Measurements from ENCODE around the gene NAV2. TPM values are rescaled to one million over a fixed set of nuclear protein-coding genes. Genes with fewer than 3 reads are reported as not detected.

NAV2 gene
- polyA plus RNA-seq, 1 donor (not counting 4 experiments of a cell fraction or from before 2014, with no cell fraction given) = 4.0 TPM

- DNase-seq (ENCODE audit: low read depth, low spot score) (no peak), FAIRE-seq (no peak)
- H3K4me3 ChIP-seq (ENCODE audit: control insufficient read depth in 2 of 3, extremely low read depth in 1 of 3, insufficient read depth in 2 of 3, low read depth in 1 of 3, low read length in 3 of 3) = peak overlapping the region in 2 of 3 experiments; percentile 6 to 29
- no peak for TF ChIP-seq EZH2 (IDR thresholded peaks at IDR 0.05; ENCODE audit: low read length)
- TF ChIP-seq CTCF (optimal IDR thresholded peaks at IDR 0.05 in 1 of 3, IDR thresholded peaks at IDR 0.05 in 1 of 3, conservative IDR thresholded peaks at IDR 0.05 in 1 of 3; ENCODE audit: extremely low read depth in 1 of 3, insufficient read depth in 2 of 3, low read length in 3 of 3) = no peak
- H3K27me3 ChIP-seq (ENCODE audit: control insufficient read depth, extremely low read depth, insufficient read depth, low read length) = no peaks in the 10 kb centered on the region
- no peaks in the 10 kb centered on the region for H3K9me1 ChIP-seq (ENCODE audit: control insufficient read depth, extremely low read depth, insufficient read depth, low read length)
- H4K20me1 ChIP-seq (ENCODE audit: control insufficient read depth, extremely low read depth, insufficient read depth, low read length) = no peaks in the 10 kb centered on the region
- dilution Hi-C loops (cut with MboI; ENCODE audit: extremely low pct_ligation_motif_present, low sequenced_read_pairs) = no loop called here
- peaks cover 41% of the 10 kb centered on the region for H3K4me1 ChIP-seq (ENCODE audit: control insufficient read depth, extremely low read depth, insufficient read depth, low read length)
- H3K9ac ChIP-seq (ENCODE audit: control insufficient read depth, extremely low read depth, insufficient read depth, low read length) = peak overlapping the region; percentile 36
- no peaks in the 10 kb centered on the region for H3K79me2 ChIP-seq (ENCODE audit: control insufficient read depth, insufficient read depth, low read length)
- H3K36me3 ChIP-seq (ENCODE audit: control insufficient read depth in 2 of 2, extremely low read depth in 1 of 2, insufficient read depth in 2 of 2, low read length in 2 of 2) = no peaks in the 10 kb centered on the region
- no peaks in the 10 kb centered on the region for H3K9me3 ChIP-seq (ENCODE audit: control insufficient read depth, low read depth, low read length)
- H3K27ac ChIP-seq (ENCODE audit: control insufficient read depth, insufficient read depth, low read length) = peak overlapping the region; percentile 33
- H3K4me2 ChIP-seq (ENCODE audit: control insufficient read depth, extremely low read depth, insufficient read depth, low read depth, low read length) = peak overlapping the region; percentile 41
- H2AFZ ChIP-seq (ENCODE audit: control insufficient read depth, low read length) = no peak overlapping the region
These were observed 309.9 kb downstream of the NAV2 start for GRCh38 chr11:20022363-20023081.

- H2AFZ ChIP-seq (ENCODE audit: control insufficient read depth, low read length) = no peak overlapping the region
- no peak for DNase-seq (ENCODE audit: low read depth, low spot score)
- peak overlapping the region; percentile 36 for H3K9ac ChIP-seq (ENCODE audit: control insufficient read depth, extremely low read depth, insufficient read depth, low read length)
- H3K79me2 ChIP-seq (ENCODE audit: control insufficient read depth, insufficient read depth, low read length) = no peaks in the 10 kb centered on the region
- no peak for TF ChIP-seq EZH2 (IDR thresholded peaks at IDR 0.05; ENCODE audit: low read length)
- no peak for TF ChIP-seq CTCF (optimal IDR thresholded peaks at IDR 0.05 in 1 of 3, IDR thresholded peaks at IDR 0.05 in 1 of 3, conservative IDR thresholded peaks at IDR 0.05 in 1 of 3; ENCODE audit: extremely low read depth in 1 of 3, insufficient read depth in 2 of 3, low read length in 3 of 3)
- dilution Hi-C loops (cut with MboI; ENCODE audit: extremely low pct_ligation_motif_present, low sequenced_read_pairs) = no loop called here
- no peaks in the 10 kb centered on the region for H4K20me1 ChIP-seq (ENCODE audit: control insufficient read depth, extremely low read depth, insufficient read depth, low read length)
- H3K4me1 ChIP-seq (ENCODE audit: control insufficient read depth, extremely low read depth, insufficient read depth, low read length) = peaks cover 46% of the 10 kb centered on the region
- H3K36me3 ChIP-seq (ENCODE audit: control insufficient read depth in 2 of 2, extremely low read depth in 1 of 2, insufficient read depth in 2 of 2, low read length in 2 of 2) = no peaks in the 10 kb centered on the region
- H3K4me3 ChIP-seq (ENCODE audit: control insufficient read depth in 2 of 3, extremely low read depth in 1 of 3, insufficient read depth in 2 of 3, low read depth in 1 of 3, low read length in 3 of 3) = peak overlapping the region in 2 of 3 experiments; percentile 6 to 29
- no peaks in the 10 kb centered on the region for H3K9me3 ChIP-seq (ENCODE audit: control insufficient read depth, low read depth, low read length)
- peak overlapping the region; percentile 33 for H3K27ac ChIP-seq (ENCODE audit: control insufficient read depth, insufficient read depth, low read length)
- FAIRE-seq = no peak
- no peaks in the 10 kb centered on the region for H3K27me3 ChIP-seq (ENCODE audit: control insufficient read depth, extremely low read depth, insufficient read depth, low read length)
- peak overlapping the region; percentile 41 for H3K4me2 ChIP-seq (ENCODE audit: control insufficient read depth, extremely low read depth, insufficient read depth, low read depth, low read length)
- no peaks in the 10 kb centered on the region for H3K9me1 ChIP-seq (ENCODE audit: control insufficient read depth, extremely low read depth, insufficient read depth, low read length)
These were observed 310.4 kb downstream of the NAV2 start for GRCh38 chr11:20023082-20023426.
